ENCODE results near the gene GPR162.

The GPR162 gene

DNA sequence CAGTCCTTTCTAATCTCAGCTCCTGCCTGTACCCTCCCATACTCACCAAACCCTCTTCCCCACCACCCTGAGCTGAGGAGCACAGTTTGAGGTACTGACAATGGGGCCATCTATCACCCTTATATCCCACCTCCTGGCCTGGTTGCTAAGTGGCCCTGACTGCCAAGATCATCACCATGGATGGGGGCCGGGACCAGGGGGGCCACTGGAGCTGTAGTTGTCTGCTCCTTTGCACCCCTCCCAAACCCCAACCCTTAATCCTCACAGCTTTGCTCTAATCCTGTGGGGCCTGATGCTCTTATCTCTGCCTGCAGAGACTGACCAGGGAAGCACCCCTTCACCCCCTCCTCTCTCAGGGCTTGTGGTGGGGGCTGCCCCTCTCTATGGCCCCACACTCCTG is 18.7 kb downstream of the GPR162 start:
- TF ChIP-seq BACH2 (CRISPR knock-in tag; IDR thresholded peaks at IDR 0.05; ENCODE audit: borderline replicate concordance) (no peak), RARB (CRISPR knock-in tag; IDR thresholded peaks at IDR 0.05) (no peak), ARNTL (CRISPR knock-in tag; IDR thresholded peaks at IDR 0.05; ENCODE audit: borderline replicate concordance, low read depth) (no peak), ZFP3 (CRISPR knock-in tag; IDR thresholded peaks at IDR 0.05) (no peak), ZNF70 (CRISPR knock-in tag; IDR thresholded peaks at IDR 0.05) (no peak), TOX (CRISPR knock-in tag; IDR thresholded peaks at IDR 0.05; ENCODE audit: borderline replicate concordance) (no peak), ZFP30 (CRISPR knock-in tag; IDR thresholded peaks at IDR 0.05) (no peak), SNAI2 (CRISPR knock-in tag; IDR thresholded peaks at IDR 0.05) (no peak), GLIS3 (CRISPR knock-in tag; IDR thresholded peaks at IDR 0.05) (no peak), ZNF8 (CRISPR knock-in tag; IDR thresholded peaks at IDR 0.05) (no peak), ZNF565 (CRISPR knock-in tag; conservative IDR thresholded peaks at IDR 0.05; ENCODE audit: low read depth) (no peak), OSR1 (CRISPR knock-in tag; IDR thresholded peaks at IDR 0.05) (no peak), TCF4 (CRISPR knock-in tag; IDR thresholded peaks at IDR 0.05; ENCODE audit: borderline replicate concordance) (no peak)
- TF ChIP-seq, protein P1, sequence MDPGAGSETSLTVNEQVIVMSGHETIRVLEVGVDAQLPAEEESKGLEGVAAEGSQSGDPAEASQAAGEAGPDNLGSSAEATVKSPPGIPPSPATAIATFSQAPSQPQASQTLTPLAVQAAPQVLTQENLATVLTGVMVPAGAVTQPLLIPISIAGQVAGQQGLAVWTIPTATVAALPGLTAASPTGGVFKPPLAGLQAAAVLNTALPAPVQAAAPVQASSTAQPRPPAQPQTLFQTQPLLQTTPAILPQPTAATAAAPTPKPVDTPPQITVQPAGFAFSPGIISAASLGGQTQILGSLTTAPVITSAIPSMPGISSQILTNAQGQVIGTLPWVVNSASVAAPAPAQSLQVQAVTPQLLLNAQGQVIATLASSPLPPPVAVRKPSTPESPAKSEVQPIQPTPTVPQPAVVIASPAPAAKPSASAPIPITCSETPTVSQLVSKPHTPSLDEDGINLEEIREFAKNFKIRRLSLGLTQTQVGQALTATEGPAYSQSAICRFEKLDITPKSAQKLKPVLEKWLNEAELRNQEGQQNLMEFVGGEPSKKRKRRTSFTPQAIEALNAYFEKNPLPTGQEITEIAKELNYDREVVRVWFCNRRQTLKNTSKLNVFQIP (CRISPR knock-in tag; IDR thresholded peaks at IDR 0.05; ENCODE audit: borderline replicate concordance, low read depth): no peak
- TF ChIP-seq, protein P2, sequence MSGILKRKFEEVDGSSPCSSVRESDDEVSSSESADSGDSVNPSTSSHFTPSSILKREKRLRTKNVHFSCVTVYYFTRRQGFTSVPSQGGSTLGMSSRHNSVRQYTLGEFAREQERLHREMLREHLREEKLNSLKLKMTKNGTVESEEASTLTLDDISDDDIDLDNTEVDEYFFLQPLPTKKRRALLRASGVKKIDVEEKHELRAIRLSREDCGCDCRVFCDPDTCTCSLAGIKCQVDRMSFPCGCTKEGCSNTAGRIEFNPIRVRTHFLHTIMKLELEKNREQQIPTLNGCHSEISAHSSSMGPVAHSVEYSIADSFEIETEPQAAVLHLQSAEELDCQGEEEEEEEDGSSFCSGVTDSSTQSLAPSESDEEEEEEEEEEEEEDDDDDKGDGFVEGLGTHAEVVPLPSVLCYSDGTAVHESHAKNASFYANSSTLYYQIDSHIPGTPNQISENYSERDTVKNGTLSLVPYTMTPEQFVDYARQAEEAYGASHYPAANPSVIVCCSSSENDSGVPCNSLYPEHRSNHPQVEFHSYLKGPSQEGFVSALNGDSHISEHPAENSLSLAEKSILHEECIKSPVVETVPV (CRISPR knock-in tag; IDR thresholded peaks at IDR 0.05): no peak
- TF ChIP-seq, protein P3, sequence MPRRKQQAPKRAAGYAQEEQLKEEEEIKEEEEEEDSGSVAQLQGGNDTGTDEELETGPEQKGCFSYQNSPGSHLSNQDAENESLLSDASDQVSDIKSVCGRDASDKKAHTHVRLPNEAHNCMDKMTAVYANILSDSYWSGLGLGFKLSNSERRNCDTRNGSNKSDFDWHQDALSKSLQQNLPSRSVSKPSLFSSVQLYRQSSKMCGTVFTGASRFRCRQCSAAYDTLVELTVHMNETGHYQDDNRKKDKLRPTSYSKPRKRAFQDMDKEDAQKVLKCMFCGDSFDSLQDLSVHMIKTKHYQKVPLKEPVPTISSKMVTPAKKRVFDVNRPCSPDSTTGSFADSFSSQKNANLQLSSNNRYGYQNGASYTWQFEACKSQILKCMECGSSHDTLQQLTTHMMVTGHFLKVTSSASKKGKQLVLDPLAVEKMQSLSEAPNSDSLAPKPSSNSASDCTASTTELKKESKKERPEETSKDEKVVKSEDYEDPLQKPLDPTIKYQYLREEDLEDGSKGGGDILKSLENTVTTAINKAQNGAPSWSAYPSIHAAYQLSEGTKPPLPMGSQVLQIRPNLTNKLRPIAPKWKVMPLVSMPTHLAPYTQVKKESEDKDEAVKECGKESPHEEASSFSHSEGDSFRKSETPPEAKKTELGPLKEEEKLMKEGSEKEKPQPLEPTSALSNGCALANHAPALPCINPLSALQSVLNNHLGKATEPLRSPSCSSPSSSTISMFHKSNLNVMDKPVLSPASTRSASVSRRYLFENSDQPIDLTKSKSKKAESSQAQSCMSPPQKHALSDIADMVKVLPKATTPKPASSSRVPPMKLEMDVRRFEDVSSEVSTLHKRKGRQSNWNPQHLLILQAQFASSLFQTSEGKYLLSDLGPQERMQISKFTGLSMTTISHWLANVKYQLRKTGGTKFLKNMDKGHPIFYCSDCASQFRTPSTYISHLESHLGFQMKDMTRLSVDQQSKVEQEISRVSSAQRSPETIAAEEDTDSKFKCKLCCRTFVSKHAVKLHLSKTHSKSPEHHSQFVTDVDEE (CRISPR knock-in tag; IDR thresholded peaks at IDR 0.05): no peak
- TF ChIP-seq, protein P4, sequence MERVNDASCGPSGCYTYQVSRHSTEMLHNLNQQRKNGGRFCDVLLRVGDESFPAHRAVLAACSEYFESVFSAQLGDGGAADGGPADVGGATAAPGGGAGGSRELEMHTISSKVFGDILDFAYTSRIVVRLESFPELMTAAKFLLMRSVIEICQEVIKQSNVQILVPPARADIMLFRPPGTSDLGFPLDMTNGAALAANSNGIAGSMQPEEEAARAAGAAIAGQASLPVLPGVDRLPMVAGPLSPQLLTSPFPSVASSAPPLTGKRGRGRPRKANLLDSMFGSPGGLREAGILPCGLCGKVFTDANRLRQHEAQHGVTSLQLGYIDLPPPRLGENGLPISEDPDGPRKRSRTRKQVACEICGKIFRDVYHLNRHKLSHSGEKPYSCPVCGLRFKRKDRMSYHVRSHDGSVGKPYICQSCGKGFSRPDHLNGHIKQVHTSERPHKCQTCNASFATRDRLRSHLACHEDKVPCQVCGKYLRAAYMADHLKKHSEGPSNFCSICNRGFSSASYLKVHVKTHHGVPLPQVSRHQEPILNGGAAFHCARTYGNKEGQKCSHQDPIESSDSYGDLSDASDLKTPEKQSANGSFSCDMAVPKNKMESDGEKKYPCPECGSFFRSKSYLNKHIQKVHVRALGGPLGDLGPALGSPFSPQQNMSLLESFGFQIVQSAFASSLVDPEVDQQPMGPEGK (CRISPR knock-in tag; IDR thresholded peaks at IDR 0.05; ENCODE audit: borderline replicate concordance): no peak
- ATAC-seq: no peak

DNA sequence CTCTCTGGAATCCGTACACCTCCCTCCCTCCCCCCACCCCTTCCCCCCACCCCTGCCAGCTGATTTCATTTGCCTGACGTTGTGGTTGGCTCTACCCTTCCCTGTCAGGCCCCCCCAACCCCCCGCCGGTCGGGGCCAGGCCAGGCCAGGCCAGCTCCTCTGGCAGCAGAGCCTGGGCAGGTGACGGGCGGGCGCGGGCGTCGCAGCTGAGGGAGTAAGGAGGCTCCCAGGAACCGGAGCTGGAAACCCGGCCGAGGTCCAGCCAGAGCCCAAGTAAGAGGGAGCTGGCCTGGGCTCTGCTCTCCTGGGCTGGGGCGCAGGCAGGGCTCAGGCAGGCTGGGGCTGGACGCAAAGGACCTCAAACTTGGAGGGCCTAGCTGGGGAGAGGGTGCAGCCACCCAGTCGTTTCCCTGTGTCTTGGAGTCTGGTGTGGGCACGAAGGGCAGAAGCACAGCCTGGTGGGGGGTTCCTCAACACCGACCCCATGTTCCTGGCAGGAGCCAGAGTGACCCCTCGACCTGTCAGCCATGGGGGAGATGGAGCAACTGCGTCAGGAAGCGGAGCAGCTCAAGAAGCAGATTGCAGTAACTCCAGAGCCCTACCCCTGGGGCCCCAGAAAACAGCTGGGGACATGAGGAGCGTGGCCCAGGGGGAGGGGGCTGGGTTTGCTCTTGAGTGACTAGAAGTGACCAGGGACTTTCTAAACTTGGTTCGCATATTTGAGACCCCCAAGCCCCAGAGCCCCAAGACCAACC is 19.3 kb downstream of the GPR162 start, which contains the start of gene GNB3:
Gene GNB3 (plus strand): TSS at position 165 of the 755 bp plus-strand sequence. CDS start 363 bp downstream, at position 528.
- TF ChIP-seq ZNF70 (CRISPR knock-in tag; IDR thresholded peaks at IDR 0.05) (no peak), CSDC2 (CRISPR knock-in tag; IDR thresholded peaks at IDR 0.05) (no peak), ZC3H10 (CRISPR knock-in tag; IDR thresholded peaks at IDR 0.05) (no peak), RARB (CRISPR knock-in tag; IDR thresholded peaks at IDR 0.05) (no peak), OSR1 (CRISPR knock-in tag; IDR thresholded peaks at IDR 0.05) (no peak), SNAI2 (CRISPR knock-in tag; IDR thresholded peaks at IDR 0.05) (no peak), ZNF8 (CRISPR knock-in tag; IDR thresholded peaks at IDR 0.05) (no peak)
- ATAC-seq: no peak

DNA sequence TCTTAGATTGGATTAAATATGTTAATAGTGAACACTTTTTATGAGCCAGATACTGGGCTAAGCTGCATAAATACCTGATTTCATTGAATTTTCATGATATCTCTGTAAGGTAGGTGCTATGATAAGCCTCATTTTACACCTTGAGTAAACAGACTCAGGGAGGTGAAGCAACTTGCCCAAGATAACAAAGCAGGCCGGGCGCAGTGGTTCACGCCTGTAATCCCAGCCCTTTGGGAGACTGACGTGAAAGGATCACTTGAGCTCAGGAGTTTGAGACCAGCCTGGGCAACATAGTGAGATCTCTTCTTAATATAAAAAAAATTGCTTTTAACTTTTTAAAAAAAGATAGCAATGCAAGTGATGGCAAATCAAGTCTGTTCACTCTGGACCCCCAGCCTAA is 20.5 kb downstream of the GPR162 start:
- ATAC-seq: no peak
- TF ChIP-seq ZFP30 (CRISPR knock-in tag; IDR thresholded peaks at IDR 0.05) (no peak), ZNF565 (CRISPR knock-in tag; conservative IDR thresholded peaks at IDR 0.05; ENCODE audit: low read depth) (no peak), ZNF70 (CRISPR knock-in tag; IDR thresholded peaks at IDR 0.05) (no peak), BACH2 (CRISPR knock-in tag; IDR thresholded peaks at IDR 0.05; ENCODE audit: borderline replicate concordance) (no peak), ISL1 (CRISPR knock-in tag; IDR thresholded peaks at IDR 0.05) (no peak), ZFP3 (CRISPR knock-in tag; IDR thresholded peaks at IDR 0.05) (no peak), TCF4 (CRISPR knock-in tag; IDR thresholded peaks at IDR 0.05; ENCODE audit: borderline replicate concordance) (no peak), ARNTL (CRISPR knock-in tag; IDR thresholded peaks at IDR 0.05; ENCODE audit: borderline replicate concordance, low read depth) (no peak), CSDC2 (CRISPR knock-in tag; IDR thresholded peaks at IDR 0.05) (no peak), PPARA (CRISPR knock-in tag; IDR thresholded peaks at IDR 0.05; ENCODE audit: borderline replicate concordance) (no peak), OSR1 (CRISPR knock-in tag; IDR thresholded peaks at IDR 0.05) (no peak)
- TF ChIP-seq, protein P4 (CRISPR knock-in tag; IDR thresholded peaks at IDR 0.05; ENCODE audit: borderline replicate concordance): no peak
- TF ChIP-seq, protein P3 (CRISPR knock-in tag; IDR thresholded peaks at IDR 0.05): no peak
